K562 (cell line): ENCODE results near the gene LDB1. TPM values are rescaled to one million over a fixed set of nuclear protein-coding genes. Genes with fewer than 3 reads are reported as not detected.

ENCODE experiments used
- ATAC-seq: fragments of 200-7000 bp; cut with Tn5 transposase; 3 replicates; pipeline ENCODE4 v1.9.1; 2020; ENCODE audit warnings: moderate library complexity
- BruUV-seq: library from RNA; stranded (reverse); fragments of 400-500 nt; replicated peaks from 2 replicates; lab custom pipeline; 2021; lab: Mats Ljungman, UMichigan
- CTCF ChIA-PET: fragments of 300-600 bp; formaldehyde crosslinking; extraction: SDS; loops from one replicate; lab custom pipeline; 2021; ENCODE audit warnings: low intra/inter-chr PET ratio; lab: Yijun Ruan, JAX
- POLR2A ChIA-PET: fragments of 300-600, 350-650 bp; sonication (Branson Sonifier 250); formaldehyde crosslinking; extraction: SDS; loops from one replicate; lab custom pipeline; 2021; ENCODE audit warnings: antibody characterized with exemption, inconsistent platforms; lab: Yijun Ruan, JAX
- DNase-seq, 4 experiments: peaks; one replicate each; pipeline versions ENCODE4 v3.0.0 to v3.0.0-alpha.2; 2011 to 2018; ENCODE audit warnings: low spot score in 3 of 4, mixed read lengths in 3 of 4; ENCODE audit errors: extremely low read depth in 1 of 4
- FAIRE-seq: peaks from 2 replicates; lab custom pipeline; 2011; peaks lifted over from hg19 to GRCh38; lab: Jason Lieb, UNC
- H2AFZ ChIP-seq: 2 replicates; pipeline ENCODE4 v1.6.0; 2011; ENCODE audit warnings: low read depth, low read length, control low read depth, inconsistent platforms
- H3K27ac ChIP-seq: fragments of 200-600 bp; 3 replicates; pipeline ENCODE4 v1.8.0; 2011; ENCODE audit warnings: low read depth, mild to moderate bottlenecking, control low read depth, inconsistent platforms, low read length, moderate library complexity, mixed read lengths; ENCODE audit errors: extremely low read depth
- H3K27me3 ChIP-seq, 2 experiments: fragments of 300-600 bp in 1 of 2; 2 replicates in 1 of 2; 3 replicates in 1 of 2; pipeline versions ENCODE4 v1.6.0 to v1.8.0; 2011; ENCODE audit warnings: inconsistent platforms in 2 of 2, low read length in 2 of 2, mild to moderate bottlenecking in 1 of 2, mixed read lengths in 1 of 2, moderate library complexity in 1 of 2; ENCODE audit not compliant: control insufficient read depth in 2 of 2, insufficient read depth in 2 of 2
- H3K36me3 ChIP-seq: fragments of 300-600 bp; 3 replicates; pipeline ENCODE4 v1.8.0; 2011; ENCODE audit warnings: mild to moderate bottlenecking, low read length, inconsistent platforms; ENCODE audit not compliant: control insufficient read depth, insufficient read depth
- H3K4me1 ChIP-seq, 2 experiments: fragments of 200-600 bp in 1 of 2; replicated peaks in 1 of 2; 2 replicates in 1 of 2; 3 replicates in 1 of 2; pipeline versions ENCODE4 v1.5.1 to v1.8.0; 2011; ENCODE audit warnings: inconsistent platforms in 2 of 2, low read length in 2 of 2, mild to moderate bottlenecking in 1 of 2, mixed read lengths in 1 of 2, moderate library complexity in 1 of 2; ENCODE audit not compliant: control insufficient read depth in 2 of 2, insufficient read depth in 2 of 2
- H3K4me2 ChIP-seq: 2 replicates; pipeline ENCODE4 v1.6.1; 2011; ENCODE audit warnings: low read length, control low read depth, inconsistent platforms, mixed read lengths; ENCODE audit not compliant: insufficient read depth
- H3K4me3 ChIP-seq: fragments of 200-600 bp; sonication (generic), shearing (Covaris generic); 2 replicates; pipeline ENCODE4 v1.5.1; 2016; ENCODE audit warnings: control low read depth, inconsistent platforms
- H3K79me2 ChIP-seq: fragments of 200-600 bp; 3 replicates; pipeline ENCODE4 v1.8.0; 2011; ENCODE audit warnings: low read length, inconsistent platforms; ENCODE audit not compliant: control insufficient read depth, insufficient read depth
- H3K9ac ChIP-seq, 2 experiments: 2 replicates each; pipeline versions ENCODE4 v1.6.0 to v1.6.1; 2011; ENCODE audit warnings: low read depth in 2 of 2, low read length in 2 of 2, control low read depth in 1 of 2, inconsistent platforms in 1 of 2, mild to moderate bottlenecking in 1 of 2, mixed read lengths in 1 of 2; ENCODE audit not compliant: insufficient read depth in 1 of 2
- H3K9me1 ChIP-seq: one replicate; pipeline ENCODE4 v1.6.0; 2011; ENCODE audit warnings: inconsistent platforms, mild to moderate bottlenecking, low read length, moderate library complexity; ENCODE audit not compliant: control insufficient read depth, insufficient read depth
- H3K9me3 ChIP-seq: replicated peaks from 2 replicates; pipeline ENCODE4 v1.5.1; 2011; ENCODE audit warnings: low read depth, low read length, inconsistent platforms; ENCODE audit not compliant: control insufficient read depth, insufficient read depth
- H4K20me1 ChIP-seq: replicated peaks from 2 replicates; pipeline ENCODE4 v1.6.1; 2011; ENCODE audit warnings: low read length, inconsistent platforms, mixed read lengths; ENCODE audit not compliant: control insufficient read depth, insufficient read depth
- DNMT1 ChIP-seq: fragments of 450-650 bp; IDR thresholded peaks from 2 replicates; pipeline ENCODE4 v1.6.1; 2016; ENCODE audit warnings: antibody characterized with exemption, mild to moderate bottlenecking
- ETV6 ChIP-seq, 3 experiments: fragments of 150-350 bp in 1 of 3; sonication (generic) in 1 of 3; formaldehyde crosslinking in 1 of 3; IDR thresholded peaks; 2 replicates each; pipeline versions ENCODE4 v1.6.1 to v1.8.0; 2014 to 2022; ENCODE audit warnings: borderline replicate concordance in 2 of 3, low read depth in 2 of 3, antibody characterized with exemption in 1 of 3, low read length in 1 of 3, mild to moderate bottlenecking in 1 of 3, missing genetic modification reagents in 1 of 3
- HEY1 ChIP-seq: fragments of 250-450 bp; sonication (Bioruptor Pico); IDR thresholded peaks from 2 replicates; pipeline ENCODE4 v1.5.0; 2020; ENCODE audit warnings: mild to moderate bottlenecking, moderate library complexity, borderline replicate concordance
- HMG20A ChIP-seq: fragments of 450-650 bp; formaldehyde crosslinking; conservative IDR thresholded peaks from 2 replicates; pipeline ENCODE4 v1.4.0; 2020; ENCODE audit warnings: mild to moderate bottlenecking, mixed read lengths
- KLF1 ChIP-seq: fragments of 450-650 bp; IDR thresholded peaks from 2 replicates; pipeline ENCODE4 v1.6.1; 2016; ENCODE audit warnings: missing genetic modification characterization, missing compliant biosample characterization
- NR0B1 ChIP-seq: fragments of 450-650 bp; IDR thresholded peaks from one replicate; pipeline ENCODE4 v1.6.1; 2018; ENCODE audit warnings: mild to moderate bottlenecking, moderate library complexity; ENCODE audit not compliant: partially characterized antibody
- RBM25 ChIP-seq: fragments of 200-400 bp; formaldehyde crosslinking; IDR thresholded peaks from 2 replicates; pipeline ENCODE4 v1.6.1; 2018; ENCODE audit warnings: low read length, low read depth, moderate library complexity; ENCODE audit not compliant: severe bottlenecking
- TEAD2 ChIP-seq: fragments of 450-650 bp; IDR thresholded peaks from 2 replicates; pipeline ENCODE4 v1.6.1; 2016; ENCODE audit warnings: missing genetic modification characterization, control low read depth, missing compliant biosample characterization
- ZBTB1 ChIP-seq: sonication (generic); formaldehyde crosslinking; IDR thresholded peaks from 2 replicates; pipeline ENCODE4 v1.8.1; 2023; ENCODE audit warnings: missing genetic modification reagents, low read depth, mild to moderate bottlenecking, borderline replicate concordance
- ZBTB12 ChIP-seq: fragments of 250-450 bp; sonication (Bioruptor Pico); IDR thresholded peaks from 2 replicates; pipeline ENCODE4 v1.4.0; 2020
- ZNF146 ChIP-seq: IDR thresholded peaks from one replicate; pipeline ENCODE4 v1.6.1; 2018; ENCODE audit warnings: missing compliant biosample characterization; ENCODE audit not compliant: unreplicated experiment
- ZNF24 ChIP-seq: fragments of 450-650 bp; IDR thresholded peaks from 2 replicates; pipeline ENCODE4 v1.6.1; 2016
- ZNF695 ChIP-seq: fragments of 450-650 bp; formaldehyde crosslinking; IDR thresholded peaks from 2 replicates; pipeline ENCODE4 v1.4.0; 2020; ENCODE audit warnings: mild to moderate bottlenecking, moderate library complexity
- WGBS: fragments of 100-300 bp; shearing (Covaris generic); methylation state at CpG from one replicate; pipeline ENCODE4 v1.1.6; 2016; ENCODE audit warnings: low coverage, mixed read lengths; ENCODE audit not compliant: insufficient coverage; ENCODE audit errors: missing lambda C conversion rate; 5-methylcytosine and 5-hydroxymethylcytosine counted together
- in situ Hi-C: fragments of 300-500 bp; cut with MboI; formaldehyde crosslinking; loops from 4 replicates; pipeline ENCODE4 v1.15.0; 2018; ENCODE audit warnings: inconsistent platforms, mixed read lengths
- intact Hi-C: fragments of 100-400 bp; cut with micrococcal nuclease; formaldehyde crosslinking; loops from 2 replicates; pipeline ENCODE4 v1.14.2; 2022
- polyA plus RNA-seq, 8 experiments: library from polyadenylated mRNA; depleted of rRNA in 4 of 8; stranded (reverse) in 5 of 8; unstranded in 3 of 8; fragments of >200 nt; fragmentation: Nextera tagmentation in 2 of 8; fragmentation: Illumina TruSeq in 1 of 8; extraction: Ambion mirVana in 2 of 8; extraction: Trizol in 1 of 8; gene quantifications; 2 replicates each; pipeline versions ENCODE4 v1.2.1 to v1.2.3, GENCODE V29; 2011 to 2014; ENCODE audit warnings: inconsistent platforms in 1 of 8, missing spikeins in 1 of 8
- total RNA-seq, 7 experiments: library from RNA; depleted of rRNA in 6 of 7; stranded (reverse); fragments of >200 nt in 6 of 7; fragmentation: Illumina TruSeq in 2 of 7; extraction: Trizol in 2 of 7; gene quantifications; 2 replicates each; pipeline versions ENCODE4 v1.2.1 to v1.2.3, GENCODE V29; 2011 to 2021; ENCODE audit warnings: low replicate concordance in 1 of 7

LDB1 gene
- total and polyA plus RNA-seq, 9 of the 15 experiments (the other 6 are each of a cell fraction or from before 2014, with no cell fraction given) = 1.9 to 137 (median 105) TPM

- in situ Hi-C loops = no loop called here
- no peaks in the 10 kb centered on the region for H3K27me3 ChIP-seq
- ATAC-seq = no peak
- H3K9me3 ChIP-seq = no peaks in the 10 kb centered on the region
- intact Hi-C loops = no loop called here
- H3K4me3 ChIP-seq = no peak overlapping the region
- FAIRE-seq = no peak
- POLR2A ChIA-PET = interaction anchor here (2.7 kb wide), 1 partner anchor 9 kb away, joined by 16 read pairs; the partner anchor contains the start of gene PPRC1
- no peaks in the 10 kb centered on the region for H3K9me1 ChIP-seq
- BruUV-seq = no TSS peak
- DNase-seq = no peak
- no peak overlapping the region for H2AFZ ChIP-seq
- peaks cover 31% of the 10 kb centered on the region for H3K79me2 ChIP-seq
- peaks cover 14 to 28% of the 10 kb centered on the region in 2 experiments; a peak in 4 of 5 replicates for H3K4me1 ChIP-seq
- H3K9ac ChIP-seq = no peak overlapping the region
- no peak overlapping the region for H3K4me2 ChIP-seq
- 0 out of 3 replicates have a peak, but pooled peaks cover 2% of the 10 kb centered on the region for H3K36me3 ChIP-seq
- H4K20me1 ChIP-seq = no peaks in the 10 kb centered on the region
- H3K27ac ChIP-seq = no peak overlapping the region
- CTCF ChIA-PET = no interaction called here
- 100% methylated on average over 2 of the region's 3 CpGs for WGBS
- TF ChIP-seq NR0B1 = no peak
- no peak for TF ChIP-seq ZNF24
- no peak for TF ChIP-seq KLF1 (tag)
- TF ChIP-seq HMG20A (CRISPR knock-in tag) = no peak
- no peak for TF ChIP-seq ZBTB1 (CRISPR knock-in tag)
- no peak for TF ChIP-seq ZBTB12 (CRISPR knock-in tag)
- no peak for TF ChIP-seq ZNF146 (CRISPR knock-in tag)
- TF ChIP-seq ZNF695 (CRISPR knock-in tag) = no peak
- TF ChIP-seq TEAD2 = no peak
- TF ChIP-seq ETV6 (IDR thresholded peaks at IDR 0.05; ENCODE audit: borderline replicate concordance in 1 of 2, low read depth in 2 of 2, low read length in 1 of 2) = no peak
- TF ChIP-seq ETV6 (CRISPR knock-in tag; IDR thresholded peaks at IDR 0.05; ENCODE audit: borderline replicate concordance) = no peak
- TF ChIP-seq RBM25 = no peak
- TF ChIP-seq DNMT1 = no peak
- no peak for TF ChIP-seq HEY1 (CRISPR knock-in tag)
Measured at GRCh38 chr10:102123223-102123622, 3.1 kb upstream of the LDB1 start.
